ENCODE data around the gene SLF2.

Gene SLF2, protein sequence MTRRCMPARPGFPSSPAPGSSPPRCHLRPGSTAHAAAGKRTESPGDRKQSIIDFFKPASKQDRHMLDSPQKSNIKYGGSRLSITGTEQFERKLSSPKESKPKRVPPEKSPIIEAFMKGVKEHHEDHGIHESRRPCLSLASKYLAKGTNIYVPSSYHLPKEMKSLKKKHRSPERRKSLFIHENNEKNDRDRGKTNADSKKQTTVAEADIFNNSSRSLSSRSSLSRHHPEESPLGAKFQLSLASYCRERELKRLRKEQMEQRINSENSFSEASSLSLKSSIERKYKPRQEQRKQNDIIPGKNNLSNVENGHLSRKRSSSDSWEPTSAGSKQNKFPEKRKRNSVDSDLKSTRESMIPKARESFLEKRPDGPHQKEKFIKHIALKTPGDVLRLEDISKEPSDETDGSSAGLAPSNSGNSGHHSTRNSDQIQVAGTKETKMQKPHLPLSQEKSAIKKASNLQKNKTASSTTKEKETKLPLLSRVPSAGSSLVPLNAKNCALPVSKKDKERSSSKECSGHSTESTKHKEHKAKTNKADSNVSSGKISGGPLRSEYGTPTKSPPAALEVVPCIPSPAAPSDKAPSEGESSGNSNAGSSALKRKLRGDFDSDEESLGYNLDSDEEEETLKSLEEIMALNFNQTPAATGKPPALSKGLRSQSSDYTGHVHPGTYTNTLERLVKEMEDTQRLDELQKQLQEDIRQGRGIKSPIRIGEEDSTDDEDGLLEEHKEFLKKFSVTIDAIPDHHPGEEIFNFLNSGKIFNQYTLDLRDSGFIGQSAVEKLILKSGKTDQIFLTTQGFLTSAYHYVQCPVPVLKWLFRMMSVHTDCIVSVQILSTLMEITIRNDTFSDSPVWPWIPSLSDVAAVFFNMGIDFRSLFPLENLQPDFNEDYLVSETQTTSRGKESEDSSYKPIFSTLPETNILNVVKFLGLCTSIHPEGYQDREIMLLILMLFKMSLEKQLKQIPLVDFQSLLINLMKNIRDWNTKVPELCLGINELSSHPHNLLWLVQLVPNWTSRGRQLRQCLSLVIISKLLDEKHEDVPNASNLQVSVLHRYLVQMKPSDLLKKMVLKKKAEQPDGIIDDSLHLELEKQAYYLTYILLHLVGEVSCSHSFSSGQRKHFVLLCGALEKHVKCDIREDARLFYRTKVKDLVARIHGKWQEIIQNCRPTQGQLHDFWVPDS

DNA sequence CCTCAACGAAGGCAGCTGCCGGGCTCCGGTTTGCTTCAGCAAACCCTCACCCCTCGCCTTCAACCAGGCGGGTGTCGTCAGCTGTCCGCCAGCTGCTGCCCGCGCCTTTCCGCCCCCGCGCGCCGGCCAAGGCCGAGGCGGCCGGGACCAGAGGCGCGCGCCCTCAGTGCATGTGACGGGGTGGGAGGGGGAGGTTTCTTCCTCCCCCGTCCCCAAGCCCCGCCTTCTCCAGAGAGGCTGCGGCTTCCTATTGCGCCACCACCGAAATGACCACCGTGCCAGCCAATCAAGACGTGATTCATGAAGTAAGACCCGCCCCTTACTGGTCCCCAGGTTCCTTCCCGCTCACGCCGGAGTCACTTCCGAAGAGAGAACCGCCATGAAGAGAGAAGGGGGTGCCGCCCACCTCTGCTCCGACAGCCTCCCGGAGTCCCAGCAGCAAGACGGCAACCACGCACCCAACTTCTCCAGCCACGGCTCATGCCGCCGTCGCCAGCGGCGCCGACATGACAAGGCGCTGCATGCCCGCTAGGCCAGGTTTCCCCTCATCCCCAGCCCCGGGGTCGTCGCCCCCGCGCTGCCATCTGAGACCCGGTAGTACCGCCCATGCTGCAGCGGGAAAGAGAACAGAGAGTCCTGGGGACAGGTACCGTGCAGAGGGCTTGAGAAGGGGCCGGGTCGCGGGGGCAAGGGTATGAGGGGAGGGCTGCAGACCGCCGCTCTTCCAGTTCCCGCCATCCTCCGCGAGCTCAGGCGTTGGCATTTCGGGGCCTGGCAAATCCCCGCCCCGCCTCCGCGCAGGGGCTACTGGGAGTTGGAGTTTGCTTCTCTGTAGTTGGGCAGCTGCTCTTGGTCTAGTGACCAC, at the start of gene SLF2:
Gene SLF2, plus strand, starts transcription at position 359 of the 865 bp plus-strand sequence. Its CDS starts 148 bp downstream, at position 507.
- FAIRE-seq = peak; percentile 99
- peak; percentile 97 for DNase-seq (ENCODE audit: extremely low spot score, insufficient read length, low read depth)

DNA sequence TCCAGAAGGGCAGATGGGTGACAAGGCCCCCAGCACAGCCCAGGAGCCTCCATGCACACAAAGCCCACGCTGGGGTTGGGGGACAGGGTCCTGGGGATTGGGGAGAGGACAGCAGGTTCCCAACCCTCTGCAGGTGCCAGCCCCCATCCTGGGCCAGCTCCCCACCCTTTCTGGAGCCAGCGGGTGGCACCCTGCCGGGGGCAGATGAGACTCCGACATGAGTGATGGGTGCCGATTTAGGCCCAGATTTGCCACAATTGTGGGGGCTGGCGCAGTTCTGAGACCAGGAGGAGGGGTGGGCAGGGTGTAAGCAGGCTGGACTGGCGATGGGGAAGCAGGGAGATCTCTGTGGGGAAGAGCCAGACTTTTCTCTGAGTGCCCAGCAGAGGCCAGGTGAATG, 49.3 kb upstream of the SLF2 start:
- FAIRE-seq = no peak
- DNase-seq (ENCODE audit: extremely low spot score, insufficient read length, low read depth) = no peak

DNA sequence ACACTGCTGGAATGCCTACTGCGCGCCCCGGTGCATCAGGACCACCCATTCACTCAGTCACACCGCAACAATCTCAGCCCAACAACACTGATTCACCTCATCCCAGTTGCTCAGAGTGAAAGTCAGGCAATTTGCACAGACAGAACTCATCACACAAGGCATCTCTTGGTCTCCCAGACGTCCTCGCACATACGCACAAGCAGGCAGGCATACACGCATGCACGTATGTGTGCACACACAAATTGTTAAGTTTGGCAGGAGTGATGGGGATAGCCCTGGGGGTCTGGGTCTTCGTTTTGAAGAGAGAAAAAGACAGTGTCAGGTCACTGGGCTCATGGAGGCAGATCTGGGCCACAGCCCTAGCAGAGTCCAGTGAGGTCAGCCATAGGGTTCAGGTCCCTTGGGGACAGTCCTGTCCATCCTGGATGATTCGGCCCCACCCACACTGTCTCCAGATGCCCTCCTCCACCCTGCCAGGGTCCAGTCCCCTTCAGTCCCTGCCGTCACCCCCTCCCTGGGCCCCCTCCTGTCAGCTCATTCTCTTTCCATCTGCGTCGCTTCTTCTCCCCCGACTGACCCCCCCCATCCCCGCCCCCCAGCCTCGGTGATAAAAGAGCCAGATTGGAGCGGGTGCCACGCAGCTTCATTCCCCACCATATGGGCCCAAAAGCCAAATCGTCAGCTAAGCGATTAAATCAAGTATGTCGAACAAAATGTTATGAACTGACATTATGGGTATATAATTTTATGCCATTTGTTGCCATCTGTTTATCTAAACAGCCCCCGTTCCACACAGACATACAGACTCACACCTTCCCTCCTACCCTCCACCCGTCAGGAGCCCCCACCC, 48.5 kb upstream of the SLF2 start:
- DNase-seq (ENCODE audit: extremely low spot score, insufficient read length, low read depth) (no peak), FAIRE-seq (no peak)

DNA sequence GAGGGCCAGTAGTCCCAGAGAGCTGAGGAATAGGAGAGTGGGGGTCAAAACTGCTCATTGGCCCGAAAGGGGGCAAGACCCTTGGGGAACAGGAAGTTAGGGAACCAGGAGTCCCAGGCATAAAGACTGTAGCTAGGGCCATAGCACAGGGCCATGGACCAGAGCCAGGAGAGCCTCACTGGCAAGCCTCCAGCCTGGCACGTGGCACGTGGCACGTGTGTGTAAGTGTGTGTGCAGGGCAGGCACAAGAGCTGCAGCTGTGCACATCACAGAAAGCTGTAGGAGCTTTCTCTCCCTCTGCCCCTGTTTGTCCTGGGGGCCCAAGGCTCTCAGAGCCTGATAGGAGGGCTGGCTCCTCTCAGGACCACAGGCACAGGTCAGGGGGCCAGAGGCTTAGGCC, 47.8 kb upstream of the SLF2 start:
- no peak for DNase-seq (ENCODE audit: extremely low spot score, insufficient read length, low read depth)
- FAIRE-seq = no peak

DNA sequence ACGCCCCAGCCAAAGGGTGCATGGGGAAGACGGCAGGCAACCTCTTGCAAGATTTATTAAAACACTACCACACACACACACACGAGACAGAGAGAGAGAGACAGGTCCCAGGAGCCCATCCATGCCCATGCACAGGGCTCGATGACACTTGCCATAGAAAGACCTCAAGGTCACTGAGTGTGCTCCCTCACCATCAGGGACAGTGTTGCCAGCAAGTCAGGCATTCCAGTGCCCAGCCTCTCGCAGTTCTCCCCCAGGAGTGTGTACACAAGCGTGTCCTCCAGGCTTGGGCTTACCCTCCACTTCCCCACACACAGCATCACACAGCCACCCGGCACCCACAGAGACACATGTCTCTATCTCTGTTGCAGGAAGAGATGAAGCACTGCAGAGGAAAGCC, 46.8 kb upstream of the SLF2 start:
- DNase-seq (ENCODE audit: extremely low spot score, insufficient read length, low read depth) (no peak), FAIRE-seq (no peak)

DNA sequence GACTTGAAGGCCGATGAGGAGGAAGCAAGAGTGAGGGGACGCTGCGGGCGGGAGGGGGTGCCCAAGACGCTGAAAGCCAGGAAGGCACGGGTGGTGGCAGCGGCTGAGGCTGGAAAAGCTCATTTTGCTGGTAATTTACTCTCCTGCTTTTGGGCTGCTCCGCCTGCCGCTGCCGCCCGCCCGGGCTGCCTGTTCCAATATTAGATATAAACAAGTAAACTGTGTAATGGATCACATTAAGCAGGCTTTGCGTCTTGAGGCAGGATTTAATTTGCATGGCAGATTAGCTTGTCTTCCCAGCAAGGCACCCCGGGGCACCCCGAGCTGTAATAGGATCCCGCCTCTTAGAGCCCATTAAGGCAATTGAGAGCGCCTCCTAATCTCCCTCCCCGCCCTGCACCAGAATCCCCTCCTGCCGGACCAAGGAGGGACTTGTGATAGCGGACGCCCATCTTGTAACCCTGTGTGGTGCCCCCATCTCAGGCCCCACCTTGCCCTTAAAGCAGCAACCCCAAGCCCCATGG, 46.1 kb upstream of the SLF2 start:
- no peak for FAIRE-seq
- no peak for DNase-seq (ENCODE audit: extremely low spot score, insufficient read length, low read depth)

DNA sequence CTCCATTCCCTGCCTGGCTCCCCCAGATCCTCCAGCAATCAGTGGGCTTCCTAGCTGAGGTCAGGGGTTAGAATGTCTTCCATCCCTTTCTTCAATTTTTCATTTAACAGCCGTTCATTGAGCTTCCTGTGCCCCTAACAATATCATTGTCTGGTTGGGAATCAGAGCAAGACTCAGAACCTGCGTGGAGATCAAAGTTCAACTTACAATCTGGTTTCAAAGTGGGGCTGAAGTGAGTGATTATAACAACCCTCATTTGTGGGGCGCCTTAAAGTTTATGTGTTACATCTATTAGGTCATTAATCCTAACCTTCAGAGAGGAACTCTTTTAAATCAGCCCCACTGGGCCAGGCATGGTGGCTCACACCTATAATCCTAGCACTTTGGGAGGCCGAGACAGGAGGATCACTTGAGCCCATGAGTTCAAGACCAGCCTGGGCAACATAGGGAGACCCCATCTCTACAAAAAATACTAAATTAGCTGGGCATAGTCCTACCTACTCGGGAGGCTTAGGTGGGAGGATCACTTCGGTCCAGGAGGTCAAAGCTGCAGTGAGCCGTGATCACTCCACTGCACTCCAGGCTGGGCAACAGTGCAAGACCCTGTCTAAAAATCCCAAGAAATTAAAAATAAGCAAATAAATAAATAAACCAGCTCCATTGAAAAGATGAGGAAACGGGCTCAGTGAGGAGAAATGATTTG, 45.4 kb upstream of the SLF2 start:
- FAIRE-seq = no peak
- no peak for DNase-seq (ENCODE audit: extremely low spot score, insufficient read length, low read depth)

DNA sequence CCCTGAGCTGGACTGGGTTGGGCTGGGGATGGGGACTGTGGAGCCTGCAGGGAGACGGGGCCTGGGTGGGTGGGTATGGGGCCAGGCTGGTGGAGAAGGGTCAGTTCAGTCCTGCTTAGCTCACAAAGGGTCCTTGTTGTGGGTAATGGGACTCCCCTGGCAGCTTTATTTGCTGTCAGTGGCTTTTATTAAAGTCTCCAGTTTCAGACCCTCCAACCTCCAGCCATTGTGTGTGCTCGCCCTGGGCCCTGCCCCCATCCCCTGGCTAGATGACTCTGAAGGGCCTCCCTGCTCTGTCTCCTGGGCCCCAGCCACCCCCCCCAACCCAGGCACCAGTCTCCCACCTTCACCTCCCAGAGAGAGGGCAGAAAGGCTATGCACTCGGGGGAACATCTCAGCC, 44.4 kb upstream of the SLF2 start:
- FAIRE-seq (no peak), DNase-seq (ENCODE audit: extremely low spot score, insufficient read length, low read depth) (no peak)

DNA sequence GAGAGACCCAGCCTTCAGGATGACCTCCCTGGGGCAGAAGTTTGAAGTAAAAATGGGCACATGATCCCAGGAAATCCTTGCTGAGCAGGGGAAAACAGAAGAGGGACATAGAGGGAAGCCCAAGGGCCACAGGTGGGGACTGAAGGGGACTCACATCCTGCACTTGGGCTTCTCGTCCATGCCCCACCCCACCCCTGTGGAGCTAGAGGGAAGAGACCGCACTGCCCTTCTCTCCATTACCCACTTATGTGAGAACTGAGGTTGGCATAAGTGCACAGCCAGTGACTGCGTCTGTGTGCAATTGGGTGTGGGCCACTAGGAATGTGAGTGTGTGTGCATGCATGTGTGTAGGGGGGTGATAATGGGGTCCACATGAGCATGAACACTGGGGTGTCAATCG, 43.4 kb upstream of the SLF2 start:
- no peak for DNase-seq (ENCODE audit: extremely low spot score, insufficient read length, low read depth)
- FAIRE-seq = no peak

DNA sequence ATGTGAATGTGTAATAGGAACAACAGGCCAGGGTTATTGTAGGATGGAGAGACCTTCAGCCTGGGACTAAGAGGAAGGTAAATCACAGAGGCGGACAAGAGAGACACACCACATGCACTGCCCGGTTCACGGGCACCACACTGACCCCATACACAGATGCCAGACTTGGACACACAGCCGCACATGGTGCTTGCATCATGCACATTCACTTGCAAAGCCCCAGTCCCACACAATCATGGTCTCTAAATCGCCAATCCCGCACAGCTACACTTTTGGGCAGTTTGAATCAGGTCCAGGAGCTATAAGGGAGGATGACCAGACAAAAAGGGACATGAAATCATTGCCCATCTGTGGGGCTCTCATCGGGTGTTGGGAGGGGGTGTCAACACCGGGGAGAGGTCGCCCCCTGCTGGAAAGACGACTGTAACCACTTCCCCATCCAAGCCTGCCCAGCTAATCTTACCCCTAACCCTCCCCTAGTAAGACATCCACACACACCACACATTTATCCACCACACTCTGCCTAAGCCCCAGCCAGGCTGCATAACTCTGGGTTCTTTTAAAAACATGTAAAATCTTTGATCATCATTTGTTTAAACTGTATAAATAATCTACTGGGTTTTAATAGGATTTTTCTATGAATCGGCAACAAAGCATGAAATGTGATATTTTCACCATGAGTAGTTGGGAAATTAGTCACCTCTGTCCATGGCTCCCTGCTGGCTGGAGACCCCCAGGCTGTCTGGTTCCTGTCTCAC, 40.5 kb upstream of the SLF2 start:
- peak; percentile 66 for FAIRE-seq
- peak; percentile 44 for DNase-seq (ENCODE audit: extremely low spot score, insufficient read length, low read depth)

DNA sequence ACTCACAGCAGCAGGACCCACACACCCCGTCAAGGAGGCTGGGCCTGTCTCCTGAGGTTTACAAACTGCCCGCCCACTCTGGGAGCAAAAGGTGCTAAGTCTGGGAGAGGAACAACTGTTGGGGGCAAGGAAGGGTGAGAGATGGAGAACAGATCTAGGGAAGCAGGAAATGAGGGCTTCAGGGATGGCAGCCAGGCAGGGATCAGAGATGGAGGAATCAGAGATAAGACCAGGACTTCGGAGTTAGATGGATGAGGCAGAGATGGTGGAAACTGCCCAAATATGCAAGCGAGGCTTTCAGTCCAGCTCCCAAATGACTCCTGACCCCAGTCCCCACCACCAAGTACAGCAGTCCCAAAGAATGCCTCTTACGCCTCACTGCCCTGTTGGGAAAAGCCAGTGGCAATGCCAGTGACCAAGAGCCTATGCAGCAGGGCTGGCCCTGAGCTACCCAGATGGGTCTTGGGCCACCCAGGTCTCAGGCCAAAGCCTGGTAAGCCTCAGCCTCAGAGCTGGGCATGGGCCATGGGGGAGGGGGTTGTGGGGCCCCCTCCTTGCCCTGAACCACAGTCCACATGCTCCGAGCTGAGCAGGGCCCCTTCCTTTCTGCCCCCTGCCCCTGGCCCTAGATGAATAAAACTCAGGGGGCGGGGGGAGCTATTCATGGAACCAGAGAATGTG, 39.5 kb upstream of the SLF2 start:
- no peak for FAIRE-seq
- no peak for DNase-seq (ENCODE audit: extremely low spot score, insufficient read length, low read depth)

DNA sequence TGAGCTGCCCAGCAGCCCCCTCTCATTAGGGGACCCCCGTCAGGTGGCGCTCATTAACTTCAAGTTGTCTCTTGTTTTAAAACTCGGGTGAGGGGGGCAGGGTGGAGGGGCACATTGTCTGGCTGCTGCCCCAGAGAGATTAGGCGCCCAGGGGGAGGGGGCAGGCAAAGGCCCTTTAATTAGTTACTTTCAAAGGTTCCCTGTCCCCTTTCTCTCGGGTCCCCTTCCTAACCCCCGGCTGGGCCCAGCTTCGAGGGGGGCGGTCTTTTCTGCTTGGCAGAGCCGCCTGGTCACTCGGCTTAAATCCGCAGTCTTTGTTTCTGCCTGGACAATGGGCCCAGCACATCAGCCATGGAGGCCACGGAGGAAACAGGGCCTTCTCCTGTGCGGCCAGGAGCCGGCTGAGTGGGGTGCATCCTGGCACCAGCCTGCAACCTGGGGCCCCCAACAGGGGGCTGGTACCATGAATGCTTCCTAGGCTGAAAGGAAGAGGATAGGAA, 38.9 kb upstream of the SLF2 start:
- FAIRE-seq (no peak), DNase-seq (ENCODE audit: extremely low spot score, insufficient read length, low read depth) (no peak)

DNA sequence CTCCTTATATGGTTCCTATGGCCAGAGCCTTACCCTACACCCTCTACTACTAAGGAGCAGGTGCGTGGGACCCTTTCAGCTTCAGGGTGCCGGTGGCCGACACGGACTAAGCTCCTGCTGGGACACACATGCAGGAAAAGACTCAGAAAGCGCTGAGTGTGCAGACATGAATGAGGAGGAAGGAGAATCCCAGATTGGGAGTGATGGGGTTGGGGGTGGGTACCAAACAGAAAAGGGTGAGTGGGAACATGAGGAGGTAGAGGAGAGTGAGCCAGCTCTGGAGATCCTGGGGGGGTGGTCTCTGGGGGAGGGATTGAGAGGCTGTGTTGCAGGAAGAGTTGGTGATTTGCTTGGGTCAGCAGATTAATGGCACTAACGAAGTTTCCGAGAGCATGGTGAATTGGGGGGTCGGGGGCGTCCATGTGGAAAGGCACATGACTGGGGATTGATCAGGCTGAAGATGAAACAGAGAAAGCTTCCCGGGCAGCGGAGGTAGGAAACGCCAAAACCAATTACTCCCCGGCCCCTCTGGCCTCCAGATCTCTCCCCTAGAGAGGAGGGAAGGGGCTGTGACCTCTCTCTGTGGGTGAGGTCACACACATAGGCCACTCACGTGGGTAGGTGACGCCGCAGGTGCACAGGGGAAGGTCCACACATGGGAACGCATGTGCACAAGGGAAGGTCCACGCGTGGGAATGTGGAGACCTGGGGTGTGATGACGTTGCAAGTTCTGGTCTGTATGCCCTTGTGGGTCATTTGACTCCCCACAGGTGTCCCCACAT, 37.9 kb upstream of the SLF2 start:
- no peak for FAIRE-seq
- DNase-seq (ENCODE audit: extremely low spot score, insufficient read length, low read depth) = no peak

DNA sequence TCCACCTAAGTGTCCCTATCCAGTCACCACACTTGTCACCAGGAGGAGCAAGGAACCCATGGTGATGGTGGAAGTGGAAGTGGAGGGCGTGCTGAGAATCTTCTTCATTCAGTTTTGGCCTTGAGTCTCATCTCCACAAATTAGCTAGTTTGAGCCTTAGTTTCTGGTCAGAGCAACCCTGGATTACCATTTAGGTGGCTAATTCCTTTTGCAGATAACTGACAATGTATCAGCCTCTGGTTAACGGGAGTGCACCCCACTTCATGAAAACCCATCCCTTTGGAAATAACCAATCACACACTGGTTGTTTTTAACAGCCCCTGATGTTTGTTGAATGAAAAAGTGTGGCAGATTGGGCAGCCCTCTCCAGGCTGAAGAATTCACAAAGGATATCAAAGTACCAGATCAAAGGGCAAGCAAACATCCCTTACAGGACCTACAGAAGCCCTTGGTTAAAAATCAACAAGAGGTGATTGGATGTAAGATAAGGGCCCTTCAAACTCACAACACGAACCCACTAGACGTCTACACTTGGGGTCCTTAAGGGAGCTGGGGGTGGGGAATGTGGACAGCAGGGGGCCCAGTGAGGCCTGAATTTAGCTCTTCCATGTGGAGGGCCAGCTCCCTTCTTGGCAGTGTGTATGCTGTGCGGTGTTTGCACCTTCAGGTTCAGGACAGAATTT, 37.1 kb upstream of the SLF2 start:
- DNase-seq (ENCODE audit: extremely low spot score, insufficient read length, low read depth) (no peak), FAIRE-seq (no peak)

All from GM18507 (cell line).